OCI-LY7 (cell line): ENCODE results near the gene INAVA. TPM values are rescaled to one million over a fixed set of nuclear protein-coding genes. Genes with fewer than 3 reads are reported as not detected.

Source experiments
- BruUV-seq: library from RNA; stranded (reverse); fragments of 400-500 nt; replicated peaks from 2 replicates; lab custom pipeline; 2021; lab: Mats Ljungman, UMichigan
- CTCF ChIA-PET: fragments of 300-600 bp; sonication (Branson Sonifier 250); formaldehyde crosslinking; loops from one replicate; lab custom pipeline; 2022; ENCODE audit warnings: antibody characterized with exemption; ENCODE audit not compliant: unreplicated experiment; lab: Charles Lee
- POLR2A ChIA-PET: fragments of 300-600 bp; sonication (Branson Sonifier 250); formaldehyde crosslinking; loops from one replicate; lab custom pipeline; 2022; ENCODE audit warnings: antibody characterized with exemption; lab: Charles Lee
- DNase-seq: peaks from one replicate; pipeline ENCODE4 v3.0.0-alpha.2; 2015; ENCODE audit warnings: low spot score
- H2AFZ ChIP-seq: fragments of 200-600 bp; sonication (generic), shearing (Covaris generic); 2 replicates; pipeline ENCODE4 v1.6.1; 2014; ENCODE audit warnings: mild to moderate bottlenecking, antibody characterized with exemption, low read length, moderate library complexity
- H3K27ac ChIP-seq: fragments of 200-600 bp; sonication (generic); 2 replicates; pipeline ENCODE4 v1.5.1; 2014; ENCODE audit warnings: mixed run types, low read depth, mild to moderate bottlenecking, moderate library complexity, low read length, inconsistent platforms; ENCODE audit not compliant: poor library complexity, severe bottlenecking
- H3K36me3 ChIP-seq: fragments of 200-600 bp; sonication (generic); 2 replicates; pipeline ENCODE4 v1.6.1; 2014; ENCODE audit warnings: mild to moderate bottlenecking, antibody characterized with exemption, low read length, moderate library complexity, mixed read lengths; ENCODE audit not compliant: insufficient read depth
- H3K4me1 ChIP-seq: fragments of 200-600 bp; sonication (generic); 2 replicates; pipeline ENCODE4 v1.5.1; 2014; ENCODE audit warnings: mild to moderate bottlenecking, low read length; ENCODE audit not compliant: insufficient read depth, poor library complexity, severe bottlenecking
- H3K4me2 ChIP-seq: fragments of 200-600 bp; sonication (generic); 2 replicates; pipeline ENCODE4 v1.6.1; 2014; ENCODE audit warnings: mild to moderate bottlenecking, low read length
- H3K4me3 ChIP-seq: fragments of 200-600 bp; sonication (generic); 2 replicates; pipeline ENCODE4 v1.5.1; 2014; ENCODE audit warnings: mild to moderate bottlenecking, low read depth, low read length; ENCODE audit not compliant: poor library complexity, severe bottlenecking
- H3K79me2 ChIP-seq: fragments of 200-600 bp; sonication (generic); 2 replicates; pipeline ENCODE4 v1.6.1; 2016; ENCODE audit warnings: low read depth, mild to moderate bottlenecking, low read length, moderate library complexity, mixed read lengths; ENCODE audit not compliant: insufficient read depth
- H3K9me2 ChIP-seq: fragments of 200-600 bp; sonication (generic); 2 replicates; pipeline ENCODE4 v1.6.1; 2016; ENCODE audit warnings: mild to moderate bottlenecking, low read length, mixed read lengths; ENCODE audit not compliant: insufficient read depth
- H3K9me3 ChIP-seq: fragments of 200-600 bp; sonication (generic); 2 replicates; pipeline ENCODE4 v1.6.1; 2014; ENCODE audit warnings: mild to moderate bottlenecking, mixed run types, low read length, mixed read lengths
- H4K20me1 ChIP-seq: fragments of 200-600 bp; sonication (generic); 2 replicates; pipeline ENCODE4 v1.6.1; 2014; ENCODE audit warnings: mild to moderate bottlenecking, antibody characterized with exemption, low read length, moderate library complexity, mixed read lengths; ENCODE audit not compliant: insufficient read depth
- EZH2phosphoT487 ChIP-seq: fragments of 200-600 bp; sonication (generic); IDR thresholded peaks from 2 replicates; pipeline ENCODE4 v1.6.1; 2018; ENCODE audit warnings: low read depth, borderline replicate concordance, mild to moderate bottlenecking, mixed run types, antibody characterized with exemption, low read length, moderate library complexity, mixed read lengths
- intact Hi-C: fragments of 100-400 bp; cut with micrococcal nuclease; formaldehyde crosslinking; loops from one replicate; pipeline ENCODE4 v1.10.0; 2022; ENCODE audit not compliant: unreplicated experiment
- total RNA-seq, 2 experiments: library from RNA; depleted of rRNA in 1 of 2; stranded (reverse); fragments of >200 nt in 1 of 2; shearing (Covaris generic) in 1 of 2; gene quantifications; 2 replicates each; pipeline ENCODE4 v1.2.3, GENCODE V29; 2014 to 2022
- TF ChIP-seq, protein P1 (sequence below): fragments of 200-600 bp; sonication (generic); conservative IDR thresholded peaks from 2 replicates; pipeline ENCODE4 v1.5.1; 2014; ENCODE audit warnings: mild to moderate bottlenecking, antibody characterized with exemption, low read length, moderate library complexity, mixed read lengths

Gene INAVA
- total RNA-seq, 2 experiments from 2014 or later, result not detected

- POLR2A ChIA-PET, result interaction anchor here (0.6 kb wide), 1 partner anchor 12 kb away, joined by 3 read pairs; no protein-coding TSS in a partner anchor
- Histone ChIP-seq H3K9me2 (no peaks in the 10 kb centered on the region), H3K79me2 (no peaks in the 10 kb centered on the region), H2AFZ (no peak overlapping the region), H3K36me3 (peaks cover 15% of the 10 kb centered on the region), H3K4me2 (no peak overlapping the region), H3K4me3 (no peak overlapping the region), H3K4me1 (no peaks in the 10 kb centered on the region), H3K9me3 (no peaks in the 10 kb centered on the region), H4K20me1 (no peaks in the 10 kb centered on the region), H3K27ac (no peak overlapping the region)
- CTCF ChIA-PET, result no interaction called here
- intact Hi-C loops, result no loop called here
- TF ChIP-seq EZH2phosphoT487, result no peak
- TF ChIP-seq, protein P1, sequence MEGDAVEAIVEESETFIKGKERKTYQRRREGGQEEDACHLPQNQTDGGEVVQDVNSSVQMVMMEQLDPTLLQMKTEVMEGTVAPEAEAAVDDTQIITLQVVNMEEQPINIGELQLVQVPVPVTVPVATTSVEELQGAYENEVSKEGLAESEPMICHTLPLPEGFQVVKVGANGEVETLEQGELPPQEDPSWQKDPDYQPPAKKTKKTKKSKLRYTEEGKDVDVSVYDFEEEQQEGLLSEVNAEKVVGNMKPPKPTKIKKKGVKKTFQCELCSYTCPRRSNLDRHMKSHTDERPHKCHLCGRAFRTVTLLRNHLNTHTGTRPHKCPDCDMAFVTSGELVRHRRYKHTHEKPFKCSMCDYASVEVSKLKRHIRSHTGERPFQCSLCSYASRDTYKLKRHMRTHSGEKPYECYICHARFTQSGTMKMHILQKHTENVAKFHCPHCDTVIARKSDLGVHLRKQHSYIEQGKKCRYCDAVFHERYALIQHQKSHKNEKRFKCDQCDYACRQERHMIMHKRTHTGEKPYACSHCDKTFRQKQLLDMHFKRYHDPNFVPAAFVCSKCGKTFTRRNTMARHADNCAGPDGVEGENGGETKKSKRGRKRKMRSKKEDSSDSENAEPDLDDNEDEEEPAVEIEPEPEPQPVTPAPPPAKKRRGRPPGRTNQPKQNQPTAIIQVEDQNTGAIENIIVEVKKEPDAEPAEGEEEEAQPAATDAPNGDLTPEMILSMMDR, result no peak
- no TSS peak for BruUV-seq
- no peak for DNase-seq
These were observed 32.6 kb upstream of the INAVA start for GRCh38 chr1:200861937-200862647.

- no peaks in the 10 kb centered on the region for H3K79me2 ChIP-seq
- CTCF ChIA-PET, result no interaction called here
- DNase-seq, result no peak
- no TSS peak for BruUV-seq
- H3K4me2 ChIP-seq, result no peak overlapping the region
- H3K4me3 ChIP-seq, result no peak overlapping the region
- H4K20me1 ChIP-seq, result no peaks in the 10 kb centered on the region
- no peak overlapping the region for H3K27ac ChIP-seq
- no peaks in the 10 kb centered on the region for H3K9me2 ChIP-seq
- POLR2A ChIA-PET, result interaction anchor here (0.6 to 1.2 kb wide), 4 partner anchors 12 to 490 kb away, joined by 3 to 5 read pairs (median 3); no protein-coding TSS in a partner anchor
- no peak for TF ChIP-seq EZH2phosphoT487
- TF ChIP-seq, protein P1, result no peak
- no peak overlapping the region for H2AFZ ChIP-seq
- H3K4me1 ChIP-seq, result no peaks in the 10 kb centered on the region
- intact Hi-C loops, result no loop called here
- no peaks in the 10 kb centered on the region for H3K9me3 ChIP-seq
- peaks cover 8% of the 10 kb centered on the region for H3K36me3 ChIP-seq
These were observed 31.8 kb upstream of the INAVA start for GRCh38 chr1:200862713-200863415.
